GF-D8 (cell line): Measurements from ENCODE around the gene ATRN.
"Not testable (repeated sequence)": the region's sequence is repeated elsewhere in the genome, so short reads cannot be mapped to it uniquely, and the experiment has no call there.

Experiments
- DNase-seq: peaks from one replicate; lab custom pipeline; 2025; lab: John Stamatoyannopoulos, UW

ATRN gene

DNA sequence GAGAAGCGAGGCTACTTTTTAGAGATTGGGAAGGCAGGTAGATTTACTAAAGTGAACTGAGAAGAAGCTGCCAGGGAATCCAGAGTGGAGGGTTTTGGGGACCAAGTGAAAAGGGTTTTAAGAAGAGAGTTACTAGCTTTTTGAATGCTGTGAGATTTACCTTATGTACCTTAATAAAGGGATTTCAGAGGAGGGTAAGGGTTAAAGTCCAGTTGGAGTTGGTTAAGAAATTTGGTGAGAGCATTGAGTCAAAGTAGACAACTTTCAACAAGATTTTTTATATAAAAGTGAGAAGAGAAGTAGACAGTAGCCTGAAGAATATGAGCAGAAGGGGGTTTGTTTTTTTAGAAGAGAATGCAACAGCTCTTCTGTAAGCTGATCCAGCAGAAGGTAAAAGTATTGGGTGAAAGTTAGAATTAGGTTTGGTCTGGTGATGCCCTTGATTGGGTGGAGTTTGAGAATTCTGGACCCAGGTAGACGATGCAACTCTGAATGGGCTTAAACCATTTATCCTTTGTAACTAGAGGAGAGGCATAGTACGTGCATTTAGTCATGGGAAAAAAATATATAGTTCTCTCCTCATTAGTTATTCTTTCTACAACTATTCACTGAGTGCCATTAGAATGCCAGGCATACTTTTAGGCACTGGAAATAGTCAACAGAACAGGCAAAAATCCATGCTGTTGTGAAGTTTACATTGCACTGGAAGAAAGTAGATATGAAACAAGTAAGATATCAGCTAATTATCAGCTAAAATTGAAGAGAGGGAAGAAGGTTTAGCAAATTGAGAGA lies 44.8 kb downstream of the ATRN start:
- DNase-seq = no peak

DNA sequence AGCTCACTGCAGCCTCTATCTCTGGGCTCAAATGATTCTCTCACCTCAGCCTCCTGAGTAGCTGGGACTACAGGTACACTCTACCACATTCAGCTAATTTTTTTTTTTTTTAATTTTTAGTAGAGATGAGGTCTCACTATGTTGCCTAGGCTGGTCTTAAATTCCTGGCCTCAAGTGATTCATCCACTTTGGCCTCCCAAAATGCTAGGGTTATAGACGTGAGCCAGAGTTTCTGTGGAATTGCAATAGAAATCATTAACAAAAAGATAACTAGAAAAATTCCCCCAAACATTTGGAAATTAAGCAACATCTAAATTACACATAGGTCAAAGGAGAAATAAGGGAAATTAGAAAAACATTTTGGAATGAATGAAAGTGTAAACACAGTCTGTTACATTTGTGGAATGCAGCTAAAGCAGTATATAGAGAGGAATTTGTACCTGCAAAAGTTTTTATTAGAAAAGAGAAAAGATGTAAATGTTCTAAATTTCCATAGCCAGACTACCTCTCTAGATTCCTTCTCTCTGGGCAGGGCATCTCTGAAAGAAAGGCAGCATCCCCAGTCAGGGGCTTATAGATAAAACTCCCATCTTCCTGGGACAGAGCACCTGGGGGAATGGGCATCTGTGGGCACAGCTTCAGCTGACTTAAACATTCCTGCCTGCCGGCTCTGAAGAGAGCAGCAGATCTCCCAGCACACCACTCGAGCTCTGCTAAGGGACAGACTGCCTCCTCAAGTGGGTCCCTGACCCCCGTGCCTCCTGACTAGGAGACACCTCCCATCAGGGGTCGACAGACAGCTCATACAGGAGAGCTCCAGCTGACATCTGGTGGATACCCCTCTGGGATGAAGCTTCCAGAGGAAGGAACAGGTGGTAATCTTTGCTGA lies 51.3 kb downstream of the ATRN start:
- no peak for DNase-seq

- not testable (repeated sequence) for DNase-seq
These were observed 53.9 kb downstream of the ATRN start for GRCh38 chr20:3524696-3525095.

DNA sequence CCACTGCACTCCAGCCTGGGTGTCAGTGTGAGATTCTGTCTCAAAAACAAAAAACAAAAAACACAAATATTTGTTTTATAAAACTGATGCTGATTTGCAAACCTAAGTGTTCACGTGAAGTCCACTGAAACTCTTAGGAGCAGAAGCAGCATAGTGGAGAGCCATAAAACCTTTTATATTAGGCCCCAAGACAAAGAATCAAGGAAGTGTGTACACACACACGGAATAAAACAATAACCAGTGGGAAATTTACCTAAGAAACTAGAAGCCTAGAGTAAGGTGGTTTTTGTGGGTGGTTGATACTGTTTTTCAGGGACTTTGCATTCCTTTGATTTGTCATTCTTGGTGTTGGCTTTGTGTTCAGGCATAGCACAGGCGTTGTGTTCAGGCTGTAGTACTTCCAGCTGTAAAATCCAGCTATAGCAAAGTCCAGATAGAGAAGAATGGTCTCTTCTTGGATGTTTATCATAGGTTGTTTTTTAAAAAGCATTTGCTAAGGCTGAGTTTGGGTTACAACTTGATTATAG lies 61.3 kb downstream of the ATRN start:
- DNase-seq = no peak

DNA sequence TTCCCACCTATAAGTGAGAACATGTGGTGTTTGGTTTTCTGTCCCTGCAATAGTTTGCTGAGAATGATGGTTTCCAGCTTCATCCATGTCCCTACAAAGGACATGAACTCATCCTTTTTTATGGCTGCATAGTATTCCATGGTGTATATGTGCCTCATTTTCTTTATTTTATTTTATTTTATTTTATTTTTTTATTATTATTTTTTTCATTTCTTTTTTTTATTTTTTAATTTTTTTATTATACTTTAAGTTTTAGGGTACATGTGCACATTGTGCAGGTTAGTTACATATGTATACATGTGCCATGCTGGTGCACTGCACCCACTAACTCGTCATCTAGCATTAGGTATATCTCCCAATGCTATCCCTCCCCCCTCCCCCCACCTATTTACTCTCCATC lies 66.9 kb downstream of the ATRN start:
- DNase-seq = not testable (repeated sequence)

- no peak for DNase-seq
These were observed 68.7 kb downstream of the ATRN start for GRCh38 chr20:3539311-3540107.

GRCh38 chr20:3541887-3542721 lies 71.3 kb downstream of the ATRN start:
- no peak for DNase-seq

DNA sequence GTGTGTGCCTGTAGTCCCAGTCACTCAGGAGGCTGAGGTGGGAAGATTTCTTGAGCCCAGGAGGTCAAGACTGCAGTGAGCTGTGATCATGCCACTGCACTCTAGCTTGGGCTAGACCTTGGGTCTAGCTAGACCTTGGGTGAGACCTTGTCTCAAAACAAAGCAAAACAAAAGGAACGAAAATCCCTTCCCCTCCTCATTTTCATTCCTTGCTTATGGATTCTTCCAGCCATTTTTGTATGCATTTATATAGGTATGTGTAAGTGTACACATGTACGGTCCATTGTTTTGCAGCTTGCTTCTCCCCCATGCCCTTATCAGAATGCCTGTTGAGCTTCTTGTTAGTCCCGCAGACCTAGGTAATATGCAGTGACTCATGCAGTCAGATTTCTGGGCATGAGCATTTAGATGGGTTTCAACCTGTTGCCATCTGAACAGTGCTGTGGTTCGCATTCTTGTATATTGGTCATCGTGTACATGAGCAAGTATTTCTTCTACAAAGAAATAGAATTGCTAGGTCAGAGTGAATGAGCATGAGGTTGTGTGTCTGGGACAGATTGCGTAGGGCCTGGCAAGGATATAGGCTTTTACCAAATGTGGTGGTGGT lies 73.2 kb downstream of the ATRN start:
- DNase-seq = no peak

DNA sequence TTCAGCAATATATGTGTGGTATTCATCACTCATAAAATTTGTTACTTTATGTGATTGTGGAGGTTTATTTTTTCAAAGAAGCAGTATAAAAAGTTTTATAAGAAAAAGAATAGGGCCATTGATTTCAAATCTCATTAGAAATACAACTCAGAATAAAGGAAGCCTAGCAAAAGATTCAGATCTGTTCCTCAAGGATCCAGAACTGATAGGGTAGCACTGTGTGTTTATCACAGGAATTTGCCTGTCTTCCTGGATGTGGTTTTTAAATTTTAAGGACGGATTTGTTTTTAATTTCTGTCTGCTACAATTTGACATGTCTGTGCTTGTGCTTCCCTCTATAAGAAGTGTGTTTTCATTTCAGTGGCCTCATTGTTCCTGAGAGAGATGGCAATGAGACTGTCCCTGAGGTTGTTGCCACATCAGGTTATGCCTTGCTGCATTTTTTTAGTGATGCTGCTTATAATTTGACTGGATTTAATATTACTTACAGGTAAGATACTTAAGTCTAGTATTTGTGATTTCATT lies 74.6 kb downstream of the ATRN start:
- DNase-seq = no peak

DNA sequence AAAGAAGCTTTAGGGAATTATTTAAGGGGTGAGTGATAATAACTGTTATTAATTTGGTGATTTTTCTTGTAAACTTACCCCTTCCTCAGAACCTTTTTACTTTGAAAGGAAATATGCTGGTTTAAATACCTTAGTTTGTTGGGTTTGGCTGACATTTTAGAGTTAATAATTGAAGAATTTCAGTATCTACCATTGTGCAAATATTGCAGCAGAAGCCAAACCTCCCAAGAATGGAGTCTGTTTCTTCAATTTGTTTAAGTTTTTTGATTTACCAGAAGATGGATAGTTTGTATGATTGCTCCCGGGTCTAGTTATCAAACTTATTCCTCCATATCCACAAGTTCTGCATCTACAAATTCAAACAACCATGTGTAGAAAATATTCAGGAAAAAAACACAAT lies 77.1 kb downstream of the ATRN start:
- no peak for DNase-seq

DNA sequence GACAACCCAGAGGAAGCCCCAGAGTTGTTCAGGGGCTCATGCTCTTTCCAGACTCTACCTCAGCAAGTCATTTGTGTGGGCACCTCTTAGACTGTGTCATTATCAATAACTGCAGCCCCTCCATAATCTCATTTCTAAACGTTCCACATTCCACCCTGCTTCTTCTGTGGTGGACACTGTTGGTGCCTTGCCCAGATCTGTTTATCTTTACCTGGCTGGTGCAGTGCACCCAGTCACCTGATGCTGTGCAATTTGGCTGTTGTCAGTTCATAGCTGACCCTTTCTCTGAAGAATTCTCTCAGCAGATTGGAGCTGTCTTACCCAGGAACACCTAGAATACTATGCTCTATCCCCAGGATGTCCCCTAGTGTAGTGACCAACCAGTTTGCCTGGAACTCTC lies 80.0 kb downstream of the ATRN start:
- DNase-seq = no peak

GRCh38 chr20:3551681-3552434 lies 81.0 kb downstream of the ATRN start:
- DNase-seq = no peak

DNA sequence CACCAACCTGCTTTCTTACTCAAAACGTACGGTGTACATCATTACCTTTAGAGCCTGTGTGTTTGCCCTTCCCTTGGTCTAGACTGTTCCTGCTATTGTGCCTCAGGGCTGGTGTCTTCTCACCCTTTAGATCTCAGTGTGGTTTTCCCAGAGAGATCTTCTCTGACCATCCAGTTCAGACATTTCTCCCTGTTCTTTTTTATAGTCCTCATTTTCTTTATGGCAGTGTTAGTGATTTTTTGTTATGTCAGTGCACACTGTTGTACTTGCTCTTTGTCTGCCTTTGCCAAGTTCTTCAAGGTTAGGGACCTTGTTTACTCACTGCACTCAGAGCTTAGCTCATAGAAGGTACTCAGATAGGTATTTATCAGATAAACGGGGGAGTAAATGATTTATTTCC lies 82.8 kb downstream of the ATRN start:
- no peak for DNase-seq

DNA sequence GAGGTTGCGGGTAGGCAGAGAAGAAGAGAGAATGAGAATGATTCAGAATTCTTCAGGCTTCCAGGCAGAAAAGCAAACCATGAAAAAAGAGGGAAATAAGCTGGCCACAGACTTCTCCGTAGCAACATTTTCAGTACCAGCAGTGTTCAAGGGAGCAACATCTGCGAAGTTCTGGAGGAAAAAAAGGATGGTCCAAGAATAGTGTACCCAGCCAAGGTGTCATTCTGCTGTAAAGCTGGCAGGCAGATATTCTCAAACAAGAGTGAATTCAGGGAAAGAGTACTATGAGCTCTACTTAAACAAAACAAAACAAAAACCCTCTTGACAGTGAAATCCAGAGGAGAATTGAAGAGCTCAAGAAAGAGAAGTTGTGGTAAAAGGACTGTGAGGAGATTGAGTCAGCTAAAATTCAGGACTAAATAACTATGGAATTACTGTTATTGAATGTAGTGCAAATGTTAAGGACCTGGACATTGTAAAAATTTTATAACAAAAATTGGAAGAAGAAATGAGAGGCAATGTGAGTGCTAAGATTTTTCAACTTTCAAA lies 86.5 kb downstream of the ATRN start:
- no peak for DNase-seq

- DNase-seq = no peak
These were observed 88.4 kb downstream of the ATRN start for GRCh38 chr20:3559231-3559630.

DNA sequence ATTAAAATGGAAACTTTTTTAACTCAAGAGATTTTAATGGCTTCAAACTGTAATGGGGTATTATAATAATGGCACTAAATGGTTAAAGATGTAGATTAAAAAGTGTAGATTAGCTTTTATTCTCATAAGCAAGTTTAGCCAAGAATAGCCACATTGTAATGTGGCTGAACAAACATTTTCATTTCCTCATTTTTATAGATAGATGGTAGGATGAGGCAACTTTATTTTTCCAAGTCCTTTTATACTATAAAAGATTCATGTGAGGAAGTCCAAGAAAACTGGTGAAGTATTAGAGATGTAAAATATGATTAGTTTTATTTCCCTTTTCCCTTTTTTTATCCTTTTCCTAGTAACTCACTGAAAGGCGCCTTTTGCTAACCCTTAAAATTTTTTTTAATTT lies 88.8 kb downstream of the ATRN start:
- DNase-seq = no peak

- DNase-seq = no peak
These were observed 89.3 kb downstream of the ATRN start for GRCh38 chr20:3560162-3560561.

DNA sequence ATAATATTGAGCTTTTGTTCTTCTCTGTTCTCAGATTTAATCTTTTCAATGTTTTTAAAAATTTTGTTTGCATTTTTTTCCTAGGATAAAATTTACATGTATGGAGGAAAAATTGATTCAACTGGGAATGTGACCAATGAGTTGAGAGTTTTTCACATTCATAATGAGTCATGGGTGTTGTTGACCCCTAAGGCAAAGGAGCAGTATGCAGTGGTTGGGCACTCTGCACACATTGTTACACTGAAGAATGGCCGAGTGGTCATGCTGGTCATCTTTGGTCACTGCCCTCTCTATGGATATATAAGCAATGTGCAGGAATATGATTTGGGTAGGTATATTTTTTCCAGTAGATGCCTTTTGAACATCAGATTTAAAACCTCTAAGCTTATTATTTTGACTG lies 89.8 kb downstream of the ATRN start:
- no peak for DNase-seq

DNA sequence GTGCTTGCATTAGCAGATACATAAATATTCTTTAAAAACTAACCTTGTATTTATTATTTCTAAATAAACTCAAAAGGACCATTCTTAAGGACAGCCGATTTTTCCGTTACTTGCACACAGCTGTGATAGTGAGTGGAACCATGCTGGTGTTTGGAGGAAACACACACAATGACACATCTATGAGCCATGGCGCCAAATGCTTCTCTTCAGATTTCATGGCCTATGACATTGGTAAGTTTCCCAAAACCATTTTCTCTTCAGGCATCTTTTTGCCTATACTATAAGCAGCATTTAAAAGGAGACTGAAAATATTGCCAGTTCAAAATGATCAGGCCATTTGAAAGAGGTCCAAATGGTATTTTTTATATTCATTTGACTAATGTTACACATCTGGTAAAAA lies 92.3 kb downstream of the ATRN start:
- DNase-seq = no peak
